ENCODE measurements around the gene OSBPL9.
A peak's percentile ranks its signal among the peaks of the same experiment; 100 is the strongest.

Gene OSBPL9

DNA sequence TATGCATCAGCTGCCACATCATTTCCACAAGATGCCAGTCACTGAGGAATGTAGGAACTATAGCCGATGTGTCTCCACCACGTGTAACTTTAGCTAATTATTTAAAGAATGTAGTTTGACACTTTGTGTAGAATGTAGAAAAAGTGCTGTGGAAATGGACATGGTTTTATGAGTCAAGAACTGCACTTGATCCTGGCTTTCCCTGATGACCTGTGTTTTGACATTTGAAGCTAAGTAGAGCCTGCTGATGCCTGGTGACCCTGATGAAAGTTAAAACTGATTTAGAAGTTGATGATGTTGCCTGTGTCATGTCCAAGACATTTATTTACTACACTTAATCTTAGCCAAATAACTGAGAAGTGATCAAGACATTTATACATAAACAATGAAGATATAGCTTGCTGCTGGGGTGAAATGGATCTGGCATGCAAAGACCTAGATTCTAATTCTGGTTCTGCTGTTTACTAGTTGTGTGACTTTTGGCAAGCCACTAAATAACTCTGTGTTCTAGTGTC is 4.4 kb upstream of the OSBPL9 start:
- Histone ChIP-seq H3K27me3 (ENCODE audit: insufficient read depth, low read length) (no peaks in the 10 kb centered on the region), H3F3A (ENCODE audit: insufficient read depth, low read length) (no peaks in the 10 kb centered on the region), H3K4me3 (ENCODE audit: low read depth, low read length, poor library complexity, severe bottlenecking) (no peak overlapping the region), H4K20me1 (ENCODE audit: insufficient read depth, low read length) (no peaks in the 10 kb centered on the region), H3K36me3 (ENCODE audit: insufficient read depth, low read length) (no peaks in the 10 kb centered on the region), H3K79me2 (ENCODE audit: insufficient read depth, low read length) (no peaks in the 10 kb centered on the region), H3K9me2 (ENCODE audit: low read depth, low read length) (no peaks in the 10 kb centered on the region), H3K4me1 (ENCODE audit: insufficient read depth, low read length, severe bottlenecking) (peaks cover 7% of the 10 kb centered on the region), H3K9ac (ENCODE audit: low read length) (no peak overlapping the region), H3K9me3 (ENCODE audit: low read length) (no peaks in the 10 kb centered on the region), H2AFZ (ENCODE audit: low read length) (no peak overlapping the region), H3K4me2 (ENCODE audit: low read length) (no peak overlapping the region), H3K27ac (ENCODE audit: low read depth, low read length, poor library complexity, severe bottlenecking) (no peak overlapping the region)
- TF ChIP-seq EZH2 (IDR thresholded peaks at IDR 0.05; ENCODE audit: borderline replicate concordance, low read length): no peak
- TF ChIP-seq, protein P1, sequence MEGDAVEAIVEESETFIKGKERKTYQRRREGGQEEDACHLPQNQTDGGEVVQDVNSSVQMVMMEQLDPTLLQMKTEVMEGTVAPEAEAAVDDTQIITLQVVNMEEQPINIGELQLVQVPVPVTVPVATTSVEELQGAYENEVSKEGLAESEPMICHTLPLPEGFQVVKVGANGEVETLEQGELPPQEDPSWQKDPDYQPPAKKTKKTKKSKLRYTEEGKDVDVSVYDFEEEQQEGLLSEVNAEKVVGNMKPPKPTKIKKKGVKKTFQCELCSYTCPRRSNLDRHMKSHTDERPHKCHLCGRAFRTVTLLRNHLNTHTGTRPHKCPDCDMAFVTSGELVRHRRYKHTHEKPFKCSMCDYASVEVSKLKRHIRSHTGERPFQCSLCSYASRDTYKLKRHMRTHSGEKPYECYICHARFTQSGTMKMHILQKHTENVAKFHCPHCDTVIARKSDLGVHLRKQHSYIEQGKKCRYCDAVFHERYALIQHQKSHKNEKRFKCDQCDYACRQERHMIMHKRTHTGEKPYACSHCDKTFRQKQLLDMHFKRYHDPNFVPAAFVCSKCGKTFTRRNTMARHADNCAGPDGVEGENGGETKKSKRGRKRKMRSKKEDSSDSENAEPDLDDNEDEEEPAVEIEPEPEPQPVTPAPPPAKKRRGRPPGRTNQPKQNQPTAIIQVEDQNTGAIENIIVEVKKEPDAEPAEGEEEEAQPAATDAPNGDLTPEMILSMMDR (IDR thresholded peaks at IDR 0.05; ENCODE audit: low read length): no peak

DNA sequence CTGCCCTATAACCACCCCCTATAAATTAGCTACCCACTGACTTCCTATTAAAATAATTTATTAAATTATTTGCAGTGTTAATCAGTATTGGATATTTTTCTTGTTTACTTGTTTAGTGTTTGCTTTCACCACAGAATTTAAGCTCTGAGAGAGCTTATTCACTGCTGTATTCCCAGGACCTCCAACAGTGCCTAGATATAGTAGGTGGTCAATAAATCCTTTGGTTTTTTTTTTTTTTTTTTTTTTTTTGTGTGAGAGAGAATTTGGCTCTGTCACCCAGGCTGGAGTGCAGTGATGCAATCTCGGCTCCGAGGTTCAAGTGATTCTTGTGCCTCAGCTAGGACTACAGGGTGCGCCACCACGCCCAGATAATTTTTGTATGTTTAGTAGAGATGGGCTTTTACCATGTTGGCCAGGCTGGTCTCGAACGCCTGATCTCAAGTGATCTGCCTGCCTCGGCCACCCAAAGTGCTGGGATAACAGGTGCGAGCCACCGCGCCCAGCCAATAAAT is 1.1 kb upstream of the OSBPL9 start:
- Histone ChIP-seq H3K79me2 (ENCODE audit: insufficient read depth, low read length) (no peaks in the 10 kb centered on the region), H3K4me1 (ENCODE audit: insufficient read depth, low read length, severe bottlenecking) (peaks cover 21% of the 10 kb centered on the region), H3K9ac (ENCODE audit: low read length) (no peak overlapping the region), H3K9me3 (ENCODE audit: low read length) (no peaks in the 10 kb centered on the region), H3K27ac (ENCODE audit: low read depth, low read length, poor library complexity, severe bottlenecking) (no peak overlapping the region), H3K4me2 (ENCODE audit: low read length) (no peak overlapping the region), H3K9me2 (ENCODE audit: low read depth, low read length) (no peaks in the 10 kb centered on the region), H3K27me3 (ENCODE audit: insufficient read depth, low read length) (no peaks in the 10 kb centered on the region), H3K4me3 (ENCODE audit: low read depth, low read length, poor library complexity, severe bottlenecking) (no peak overlapping the region), H2AFZ (ENCODE audit: low read length) (no peak overlapping the region), H3K36me3 (ENCODE audit: insufficient read depth, low read length) (no peaks in the 10 kb centered on the region), H4K20me1 (ENCODE audit: insufficient read depth, low read length) (no peaks in the 10 kb centered on the region), H3F3A (ENCODE audit: insufficient read depth, low read length) (no peaks in the 10 kb centered on the region)
- TF ChIP-seq, protein P1 (IDR thresholded peaks at IDR 0.05; ENCODE audit: low read length): no peak
- TF ChIP-seq EZH2 (IDR thresholded peaks at IDR 0.05; ENCODE audit: borderline replicate concordance, low read length): no peak

DNA sequence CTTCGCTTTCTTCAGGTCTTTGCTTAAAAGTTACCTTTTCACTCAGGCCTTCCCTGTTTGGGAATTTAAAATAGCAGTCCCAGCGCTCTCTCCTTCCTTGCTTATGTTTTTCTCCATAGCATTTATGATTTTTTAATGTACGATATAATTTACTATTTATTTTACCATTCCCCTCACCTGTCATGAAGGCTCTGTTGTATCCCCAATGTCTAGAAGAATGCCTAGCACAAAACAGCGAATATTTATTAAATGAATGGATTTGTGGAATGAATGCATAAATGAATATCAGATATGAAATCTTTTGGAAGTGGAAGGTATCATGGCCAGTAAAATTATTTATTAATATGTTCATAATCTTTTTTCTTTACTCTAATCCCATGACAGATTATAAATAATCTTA is 402 bp upstream of the OSBPL9 start:
- Histone ChIP-seq H3K9ac (ENCODE audit: low read length) (no peak overlapping the region), H3K9me2 (ENCODE audit: low read depth, low read length) (no peaks in the 10 kb centered on the region), H2AFZ (ENCODE audit: low read length) (peak overlapping the region; percentile 88; the same call in 1 of the 2 replicates), H3F3A (ENCODE audit: insufficient read depth, low read length) (no peaks in the 10 kb centered on the region), H4K20me1 (ENCODE audit: insufficient read depth, low read length) (no peaks in the 10 kb centered on the region), H3K9me3 (ENCODE audit: low read length) (no peaks in the 10 kb centered on the region), H3K36me3 (ENCODE audit: insufficient read depth, low read length) (no peaks in the 10 kb centered on the region), H3K4me3 (ENCODE audit: low read depth, low read length, poor library complexity, severe bottlenecking) (peak overlapping the region; percentile 88), H3K27ac (ENCODE audit: low read depth, low read length, poor library complexity, severe bottlenecking) (no peak overlapping the region), H3K79me2 (ENCODE audit: insufficient read depth, low read length) (no peaks in the 10 kb centered on the region), H3K27me3 (ENCODE audit: insufficient read depth, low read length) (no peaks in the 10 kb centered on the region), H3K4me1 (ENCODE audit: insufficient read depth, low read length, severe bottlenecking) (peaks cover 21% of the 10 kb centered on the region), H3K4me2 (ENCODE audit: low read length) (peak overlapping the region; percentile 91)
- TF ChIP-seq, protein P1 (IDR thresholded peaks at IDR 0.05; ENCODE audit: low read length): no peak
- no peak for TF ChIP-seq EZH2 (IDR thresholded peaks at IDR 0.05; ENCODE audit: borderline replicate concordance, low read length)

Data from OCI-LY1 (cell line).